ENCODE results near the gene AKAP8.

DNA sequence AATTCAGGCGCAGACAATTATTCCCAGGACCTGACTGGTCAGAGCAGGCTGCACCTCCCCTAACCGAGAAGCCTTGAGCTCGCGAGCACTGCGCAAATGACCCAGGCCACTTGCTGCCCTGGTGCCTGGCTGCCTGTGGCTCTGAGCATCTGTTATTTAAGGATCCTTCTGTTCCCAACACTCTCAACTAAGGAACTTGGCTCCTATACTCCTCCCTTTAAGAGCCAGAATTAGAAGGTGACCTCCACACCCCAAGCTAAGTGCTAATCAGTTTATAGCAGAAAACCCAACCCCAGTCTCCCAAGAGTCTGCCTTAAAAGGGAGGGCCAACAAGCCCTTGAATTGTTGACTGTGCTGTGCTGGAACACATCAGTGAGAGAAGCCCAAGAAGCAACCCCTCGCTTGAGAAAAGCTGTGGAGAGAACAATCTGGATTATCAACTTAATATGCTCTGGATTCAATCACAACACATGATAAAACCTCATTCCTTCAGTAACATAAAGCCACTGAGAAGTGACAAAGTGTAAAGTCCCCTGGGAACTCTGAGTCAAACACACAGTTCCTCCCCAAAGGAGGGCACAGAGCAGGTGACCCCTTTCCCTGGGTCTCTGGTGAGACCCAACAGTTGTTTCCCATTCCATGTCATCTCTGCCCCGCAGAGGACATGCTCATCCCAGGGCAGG lies 24.7 kb upstream of the AKAP8 start:
- no peak for TF ChIP-seq ZNF274 (IDR thresholded peaks at IDR 0.05; ENCODE audit: low read depth, low read length)
- no peak for TF ChIP-seq YY1 (IDR thresholded peaks at IDR 0.05; ENCODE audit: insufficient read depth, insufficient read length)

Data from NT2/D1 (cell line).